HepG2 (cell line): Measurements from ENCODE around the gene PLA1A. TPM values are rescaled to one million over a fixed set of nuclear protein-coding genes. Genes with fewer than 3 reads are reported as not detected.
A peak's percentile ranks its signal among the peaks of the same experiment; 100 is the strongest.

Experiments
- ATF5 ChIP-seq: sonication (generic); formaldehyde crosslinking; IDR thresholded peaks from 2 replicates; pipeline ENCODE4 v1.4.0; 2020; ENCODE audit warnings: mild to moderate bottlenecking, low read depth, missing genetic modification reagents
- CHD2 ChIP-seq: IDR thresholded peaks from 2 replicates; pipeline ENCODE4 v1.6.1; 2011; ENCODE audit warnings: low read depth, low read length, improper control_type of control experiment
- CHD4 ChIP-seq: fragments of 200-600 bp; sonication (generic); IDR thresholded peaks from 2 replicates; pipeline ENCODE4 v1.7.0; 2017; ENCODE audit warnings: mild to moderate bottlenecking, low read length, borderline replicate concordance
- DDIT3 ChIP-seq: sonication (generic); formaldehyde crosslinking; IDR thresholded peaks from 2 replicates; pipeline ENCODE4 v1.4.0; 2020; ENCODE audit warnings: mild to moderate bottlenecking, missing genetic modification reagents
- FOXK1 ChIP-seq: sonication (generic); formaldehyde crosslinking; IDR thresholded peaks from 2 replicates; pipeline ENCODE4 v1.4.0; 2020; ENCODE audit warnings: low read depth, missing genetic modification reagents, borderline replicate concordance
- IRF9 ChIP-seq: sonication (generic); formaldehyde crosslinking; IDR thresholded peaks from 2 replicates; pipeline ENCODE4 v1.8.0; 2022; ENCODE audit warnings: missing genetic modification reagents, mild to moderate bottlenecking, borderline replicate concordance
- JARID2 ChIP-seq: sonication (generic); formaldehyde crosslinking; IDR thresholded peaks from 2 replicates; pipeline ENCODE4 v1.8.1; 2023; ENCODE audit warnings: missing genetic modification reagents, inconsistent platforms; ENCODE audit not compliant: insufficient replicate concordance
- NR2C2 ChIP-seq: sonication (generic); formaldehyde crosslinking; IDR thresholded peaks from 2 replicates; pipeline ENCODE4 v1.4.0; 2020; ENCODE audit warnings: missing genetic modification reagents, mild to moderate bottlenecking, moderate library complexity, borderline replicate concordance
- RXRA ChIP-seq: sonication (generic); formaldehyde crosslinking; IDR thresholded peaks from 2 replicates; pipeline ENCODE4 v1.5.1; 2020; ENCODE audit warnings: missing genetic modification reagents
- SNAPC2 ChIP-seq: sonication (generic); formaldehyde crosslinking; IDR thresholded peaks from 2 replicates; pipeline ENCODE4 v1.8.1; 2022; ENCODE audit warnings: mild to moderate bottlenecking, missing genetic modification reagents
- STAG1 ChIP-seq: sonication (generic); formaldehyde crosslinking; IDR thresholded peaks from 2 replicates; pipeline ENCODE4 v1.4.0; 2020; ENCODE audit warnings: missing genetic modification reagents
- XRCC5 ChIP-seq: fragments of 200-400 bp; formaldehyde crosslinking; optimal IDR thresholded peaks from 2 replicates; pipeline ENCODE3; 2017; ENCODE audit warnings: mild to moderate bottlenecking, low read length
- ZC3H13 ChIP-seq: sonication (generic); formaldehyde crosslinking; IDR thresholded peaks from 2 replicates; pipeline ENCODE4 v1.8.1; 2023; ENCODE audit warnings: mild to moderate bottlenecking, missing genetic modification reagents, moderate library complexity
- ZHX2 ChIP-seq, 2 experiments: sonication (generic) in 1 of 2; formaldehyde crosslinking in 1 of 2; IDR thresholded peaks; 2 replicates each; pipeline versions ENCODE4 v1.6.1 to v1.9.0; 2014 to 2022; ENCODE audit warnings: antibody characterized with exemption in 1 of 2, borderline replicate concordance in 1 of 2, inconsistent platforms in 1 of 2, low read depth in 1 of 2, missing genetic modification reagents in 1 of 2
- ZNF24 ChIP-seq: fragments of 450-650 bp; IDR thresholded peaks from 2 replicates; pipeline ENCODE4 v1.6.1; 2017; ENCODE audit warnings: antibody characterized with exemption, mild to moderate bottlenecking
- ZNF251 ChIP-seq: sonication (generic); formaldehyde crosslinking; IDR thresholded peaks from 2 replicates; pipeline ENCODE4 v1.9.0; 2021; ENCODE audit warnings: mild to moderate bottlenecking, missing genetic modification reagents
- ZNF441 ChIP-seq: sonication (generic); formaldehyde crosslinking; IDR thresholded peaks from 2 replicates; pipeline ENCODE4 v1.7.0; 2021; ENCODE audit warnings: missing genetic modification reagents, borderline replicate concordance
- ZNF619 ChIP-seq: sonication (generic); formaldehyde crosslinking; IDR thresholded peaks from 2 replicates; pipeline ENCODE4 v1.4.0; 2020; ENCODE audit warnings: mild to moderate bottlenecking, missing genetic modification reagents
- ZNF782 ChIP-seq: sonication (generic); formaldehyde crosslinking; IDR thresholded peaks from 2 replicates; pipeline ENCODE4 v1.4.0; 2020; ENCODE audit warnings: missing genetic modification reagents, mild to moderate bottlenecking, borderline replicate concordance
- ZNF790 ChIP-seq: sonication (generic); formaldehyde crosslinking; IDR thresholded peaks from 2 replicates; pipeline ENCODE4 v1.8.0; 2022; ENCODE audit warnings: missing genetic modification reagents, mild to moderate bottlenecking, borderline replicate concordance
- polyA plus RNA-seq, 8 experiments: library from polyadenylated mRNA; depleted of rRNA in 3 of 8; stranded (reverse) in 7 of 8; unstranded in 1 of 8; fragments of >200 nt; fragmentation: Illumina TruSeq in 4 of 8; extraction: Trizol in 4 of 8; gene quantifications; 2 replicates each; pipeline versions ENCODE4 v1.2.1 to v1.2.3, GENCODE V29; 2011 to 2016; ENCODE audit warnings: low read depth in 4 of 8, missing spikeins in 1 of 8, mixed read lengths in 1 of 8; ENCODE audit not compliant: insufficient read depth in 1 of 8
- total RNA-seq, 5 experiments: library from RNA; depleted of rRNA; stranded (reverse); fragments of >200 nt; fragmentation: Illumina TruSeq; extraction: Trizol; gene quantifications; 2 replicates each; pipeline ENCODE4 v1.2.3, GENCODE V29; 2016; ENCODE audit warnings: low read depth in 1 of 5

Gene PLA1A
- total and polyA plus RNA-seq, 2 of the 13 experiments (the other 11 are each of a cell fraction or from before 2014, with no cell fraction given) = 0.11 to 0.18 TPM

GRCh38 chr3:119676771-119677640, 79.3 kb downstream of the PLA1A start, which contains the start of gene COX17 (continued):
- TF ChIP-seq ZHX2 (IDR thresholded peaks at IDR 0.05; ENCODE audit: low read depth) = peak; percentile 60; the same call in 1 of the 2 replicates
- TF ChIP-seq ZHX2 (CRISPR knock-in tag; IDR thresholded peaks at IDR 0.05; ENCODE audit: borderline replicate concordance) = no peak; the same call in 1 of the 2 replicates
- peak; percentile 45; the same call in 1 of the 2 replicates for TF ChIP-seq RXRA (CRISPR knock-in tag)
- TF ChIP-seq SNAPC2 (CRISPR knock-in tag) = no peak
- TF ChIP-seq ZNF24 = no peak
- peak; percentile 7 for TF ChIP-seq XRCC5
- no peak for TF ChIP-seq STAG1 (CRISPR knock-in tag)
- no peak for TF ChIP-seq DDIT3 (CRISPR knock-in tag)
- TF ChIP-seq ZNF251 (CRISPR knock-in tag) = no peak
- TF ChIP-seq ZNF782 (CRISPR knock-in tag) = peak; percentile 75; the same call in 1 of the 2 replicates
- TF ChIP-seq FOXK1 (CRISPR knock-in tag) = 0 out of 2 replicates have a peak, but pooled peaks have one; percentile 85
- no peak for TF ChIP-seq ATF5 (CRISPR knock-in tag)
- TF ChIP-seq CHD2 = peak; percentile 80
- no peak for TF ChIP-seq ZC3H13 (CRISPR knock-in tag)
- peak; percentile 3; the same call in 1 of the 2 replicates for TF ChIP-seq ZNF441 (CRISPR knock-in tag)
- no peak for TF ChIP-seq CHD4
- TF ChIP-seq NR2C2 = peak; percentile 98
- no peak for TF ChIP-seq JARID2 (CRISPR knock-in tag)
- peak; percentile 69; the same call in 1 of the 2 replicates for TF ChIP-seq IRF9 (CRISPR knock-in tag)
- TF ChIP-seq ZNF790 = no peak
- no peak for TF ChIP-seq ZNF619
